ENCODE measurements around the gene RHBDF2. TPM values are rescaled to one million over a fixed set of nuclear protein-coding genes. Genes with fewer than 3 reads are reported as not detected.

RHBDF2 gene
- total RNA-seq, 1 experiment from 2014 or later, result 19.7 TPM

DNA sequence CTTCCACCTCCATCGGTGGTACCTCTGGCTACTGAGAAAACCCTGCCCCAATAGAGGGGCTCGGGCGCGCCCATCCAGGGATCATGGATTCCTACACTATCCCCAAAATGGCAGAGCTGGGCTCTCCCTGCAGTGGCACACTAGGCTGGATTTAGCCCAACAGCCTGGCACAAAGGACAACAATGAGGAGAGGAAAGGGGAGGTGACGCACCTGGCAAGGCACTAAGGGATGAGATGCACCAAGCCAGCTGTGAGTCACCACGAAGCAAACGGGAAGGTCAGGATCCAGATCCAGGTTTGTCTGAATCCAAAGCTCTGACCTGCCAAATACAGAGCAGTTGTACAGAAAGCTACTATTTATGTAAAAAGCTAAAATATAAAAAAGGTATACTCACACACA lies 66.4 kb downstream of the RHBDF2 start:
- no peaks in the 10 kb centered on the region for H3K27me3 Mint-ChIP-seq (ENCODE audit: low read depth)
- peaks cover 38% of the 10 kb centered on the region; the same call in 1 of the 2 replicates for H3K79me2 ChIP-seq (ENCODE audit: insufficient read depth, low read length)
- H3K14ac ChIP-seq (ENCODE audit: insufficient read depth, low read length), result no peak overlapping the region; the same call in 1 of the 2 replicates
- H2BK12ac ChIP-seq (ENCODE audit: insufficient read length, low read depth, low read length), result no peak overlapping the region
- H4K91ac ChIP-seq (ENCODE audit: insufficient read length, low read depth, low read length), result no peak overlapping the region
- H3T11ph ChIP-seq (ENCODE audit: low read length), result no peak overlapping the region
- peak overlapping the region in 1 of 3 experiments; percentile 36; a peak in 1 of 7 replicates for H3K27ac Mint-ChIP-seq
- H3K4me2 ChIP-seq (ENCODE audit: insufficient read depth, insufficient read length, low read length), result no peak overlapping the region
- no peak overlapping the region for H3K18ac ChIP-seq (ENCODE audit: insufficient read length, low read depth, low read length)
- no peaks in the 10 kb centered on the region for H3K27me3 ChIP-seq (ENCODE audit: insufficient read depth, low read length)
- no peaks in the 10 kb centered on the region for H4K20me1 ChIP-seq (ENCODE audit: control insufficient read depth, insufficient read depth, insufficient read length)
- H3K27ac ChIP-seq (ENCODE audit: insufficient read length, low read depth, low read length), result no peak overlapping the region
- H3K4me1 Mint-ChIP-seq, result peaks cover 46 to 56% of the 10 kb centered on the region in 2 experiments
- no peak overlapping the region for H4K8ac ChIP-seq (replicated peaks; ENCODE audit: insufficient read length, low read depth, low read length)
- H2BK15ac ChIP-seq (ENCODE audit: low read depth, low read length), result no peak overlapping the region
- no peaks in the 10 kb centered on the region for H3K9me3 ChIP-seq (ENCODE audit: control insufficient read depth, low read depth, low read length)
- no peak overlapping the region for H3K4me3 Mint-ChIP-seq
- H2BK20ac ChIP-seq (ENCODE audit: low read depth, low read length, poor library complexity, severe bottlenecking), result no peak overlapping the region
- TF ChIP-seq, protein P1, sequence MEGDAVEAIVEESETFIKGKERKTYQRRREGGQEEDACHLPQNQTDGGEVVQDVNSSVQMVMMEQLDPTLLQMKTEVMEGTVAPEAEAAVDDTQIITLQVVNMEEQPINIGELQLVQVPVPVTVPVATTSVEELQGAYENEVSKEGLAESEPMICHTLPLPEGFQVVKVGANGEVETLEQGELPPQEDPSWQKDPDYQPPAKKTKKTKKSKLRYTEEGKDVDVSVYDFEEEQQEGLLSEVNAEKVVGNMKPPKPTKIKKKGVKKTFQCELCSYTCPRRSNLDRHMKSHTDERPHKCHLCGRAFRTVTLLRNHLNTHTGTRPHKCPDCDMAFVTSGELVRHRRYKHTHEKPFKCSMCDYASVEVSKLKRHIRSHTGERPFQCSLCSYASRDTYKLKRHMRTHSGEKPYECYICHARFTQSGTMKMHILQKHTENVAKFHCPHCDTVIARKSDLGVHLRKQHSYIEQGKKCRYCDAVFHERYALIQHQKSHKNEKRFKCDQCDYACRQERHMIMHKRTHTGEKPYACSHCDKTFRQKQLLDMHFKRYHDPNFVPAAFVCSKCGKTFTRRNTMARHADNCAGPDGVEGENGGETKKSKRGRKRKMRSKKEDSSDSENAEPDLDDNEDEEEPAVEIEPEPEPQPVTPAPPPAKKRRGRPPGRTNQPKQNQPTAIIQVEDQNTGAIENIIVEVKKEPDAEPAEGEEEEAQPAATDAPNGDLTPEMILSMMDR (conservative IDR thresholded peaks at IDR 0.05), result no peak
- no peaks in the 10 kb centered on the region for H3K23me2 ChIP-seq (ENCODE audit: insufficient read length, low read depth, low read length, poor library complexity, severe bottlenecking)
- H2BK5ac ChIP-seq (ENCODE audit: insufficient read length, low read length), result peak overlapping the region; percentile 56
- no peak overlapping the region for H2AFZ ChIP-seq (ENCODE audit: low read length)
- H3K4me1 ChIP-seq (ENCODE audit: insufficient read depth, low read length), result peaks cover 22% of the 10 kb centered on the region; the same call in 1 of the 2 replicates
- H3K9me3 Mint-ChIP-seq, result no peaks in the 10 kb centered on the region
- no peak for DNase-seq
- no peak overlapping the region for H3K23ac ChIP-seq (ENCODE audit: insufficient read length, low read depth, low read length)
- H2BK120ac ChIP-seq (ENCODE audit: low read depth, low read length, poor library complexity, severe bottlenecking), result no peak overlapping the region
- H3K56ac ChIP-seq (ENCODE audit: insufficient read length, low read depth, low read length), result no peak overlapping the region
- peaks cover 12% of the 10 kb centered on the region for H3K79me1 ChIP-seq (ENCODE audit: insufficient read depth, low read depth, low read length, poor library complexity, severe bottlenecking)
- no peak overlapping the region for H2AK5ac ChIP-seq (ENCODE audit: insufficient read length, low read length)
- H3K4ac ChIP-seq (ENCODE audit: low read depth, low read length), result no peak overlapping the region
- H3K9ac ChIP-seq (ENCODE audit: extremely low read depth, insufficient read length, low read length), result no peak overlapping the region
- H3K36me3 Mint-ChIP-seq (ENCODE audit: insufficient read depth in 1 of 3, low read depth in 3 of 3), result peaks cover 0 to 3% (median 3%) of the 10 kb centered on the region in 3 experiments; a peak in 4 of 7 replicates
- H4K5ac ChIP-seq (ENCODE audit: insufficient read length, low read depth, low read length), result no peak overlapping the region
- WGBS (ENCODE audit: extremely low coverage, insufficient read length, low lambda C conversion rate), result no CpG with 5 or more reads among the region's 7 CpGs

All from H9 (cell line).